A549 (cell line): ENCODE results near the gene ACP4.

Experiments used
- EHMT2 ChIP-seq: fragments of 200-600 bp; sonication (generic); IDR thresholded peaks from 2 replicates; pipeline ENCODE4 v1.6.1; 2016; ENCODE audit warnings: antibody characterized with exemption, low read depth, mild to moderate bottlenecking, moderate library complexity
- GATA3 ChIP-seq: IDR thresholded peaks from 2 replicates; pipeline ENCODE4 v1.6.1; 2012; ENCODE audit warnings: borderline replicate concordance
- HEYL ChIP-seq: fragments of 250-450 bp; sonication (Bioruptor Pico); IDR thresholded peaks from 2 replicates; pipeline ENCODE4 v1.8.0; 2021; ENCODE audit warnings: mild to moderate bottlenecking, moderate library complexity
- POLR2A ChIP-seq: IDR thresholded peaks from 2 replicates; pipeline ENCODE4 v1.6.1; 2012; ENCODE audit warnings: mild to moderate bottlenecking, low read length
- TF ChIP-seq, protein P1 (sequence below): fragments of >200 bp; sonication (Bioruptor Twin); formaldehyde crosslinking; IDR thresholded peaks from 3 replicates; pipeline ENCODE4 v1.5.1; 2016
- TF ChIP-seq, protein P2 (sequence below): IDR thresholded peaks from 2 replicates; pipeline ENCODE4 v1.6.1; 2012
- TF ChIP-seq, protein P3 (sequence below): fragments of 250-450 bp; sonication (Bioruptor Pico); IDR thresholded peaks from 2 replicates; pipeline ENCODE4 v1.5.0; 2020; ENCODE audit warnings: low read depth, mild to moderate bottlenecking, moderate library complexity

DNA sequence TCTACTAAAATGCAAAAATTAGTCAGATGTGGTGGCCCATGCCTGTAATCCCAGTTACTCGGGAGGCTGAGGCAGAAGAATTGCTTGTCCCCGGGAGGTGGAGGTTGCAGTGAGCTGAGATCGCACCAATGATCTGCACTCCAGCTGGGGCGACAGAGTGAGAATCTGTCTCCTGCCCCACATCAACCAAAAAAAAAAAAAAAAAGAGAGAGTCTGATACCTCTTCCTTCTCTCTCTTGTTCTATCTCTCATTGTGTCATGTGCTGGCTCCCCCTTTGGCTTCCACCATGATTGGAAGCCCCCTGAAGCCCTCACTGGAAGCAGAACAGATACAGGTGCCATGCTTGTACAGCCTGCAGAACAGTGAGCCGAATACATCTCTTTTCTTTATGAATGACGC, 46.7 kb upstream of the ACP4 start:
- TF ChIP-seq, protein P1, sequence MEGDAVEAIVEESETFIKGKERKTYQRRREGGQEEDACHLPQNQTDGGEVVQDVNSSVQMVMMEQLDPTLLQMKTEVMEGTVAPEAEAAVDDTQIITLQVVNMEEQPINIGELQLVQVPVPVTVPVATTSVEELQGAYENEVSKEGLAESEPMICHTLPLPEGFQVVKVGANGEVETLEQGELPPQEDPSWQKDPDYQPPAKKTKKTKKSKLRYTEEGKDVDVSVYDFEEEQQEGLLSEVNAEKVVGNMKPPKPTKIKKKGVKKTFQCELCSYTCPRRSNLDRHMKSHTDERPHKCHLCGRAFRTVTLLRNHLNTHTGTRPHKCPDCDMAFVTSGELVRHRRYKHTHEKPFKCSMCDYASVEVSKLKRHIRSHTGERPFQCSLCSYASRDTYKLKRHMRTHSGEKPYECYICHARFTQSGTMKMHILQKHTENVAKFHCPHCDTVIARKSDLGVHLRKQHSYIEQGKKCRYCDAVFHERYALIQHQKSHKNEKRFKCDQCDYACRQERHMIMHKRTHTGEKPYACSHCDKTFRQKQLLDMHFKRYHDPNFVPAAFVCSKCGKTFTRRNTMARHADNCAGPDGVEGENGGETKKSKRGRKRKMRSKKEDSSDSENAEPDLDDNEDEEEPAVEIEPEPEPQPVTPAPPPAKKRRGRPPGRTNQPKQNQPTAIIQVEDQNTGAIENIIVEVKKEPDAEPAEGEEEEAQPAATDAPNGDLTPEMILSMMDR = no peak
- TF ChIP-seq HEYL (CRISPR knock-in tag) (no peak), POLR2A (no peak), EHMT2 (no peak), GATA3 (no peak)
- TF ChIP-seq, protein P2, sequence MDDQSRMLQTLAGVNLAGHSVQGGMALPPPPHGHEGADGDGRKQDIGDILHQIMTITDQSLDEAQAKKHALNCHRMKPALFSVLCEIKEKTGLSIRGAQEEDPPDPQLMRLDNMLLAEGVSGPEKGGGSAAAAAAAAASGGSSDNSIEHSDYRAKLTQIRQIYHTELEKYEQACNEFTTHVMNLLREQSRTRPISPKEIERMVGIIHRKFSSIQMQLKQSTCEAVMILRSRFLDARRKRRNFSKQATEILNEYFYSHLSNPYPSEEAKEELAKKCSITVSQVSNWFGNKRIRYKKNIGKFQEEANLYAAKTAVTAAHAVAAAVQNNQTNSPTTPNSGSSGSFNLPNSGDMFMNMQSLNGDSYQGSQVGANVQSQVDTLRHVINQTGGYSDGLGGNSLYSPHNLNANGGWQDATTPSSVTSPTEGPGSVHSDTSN = no peak
- TF ChIP-seq, protein P3, sequence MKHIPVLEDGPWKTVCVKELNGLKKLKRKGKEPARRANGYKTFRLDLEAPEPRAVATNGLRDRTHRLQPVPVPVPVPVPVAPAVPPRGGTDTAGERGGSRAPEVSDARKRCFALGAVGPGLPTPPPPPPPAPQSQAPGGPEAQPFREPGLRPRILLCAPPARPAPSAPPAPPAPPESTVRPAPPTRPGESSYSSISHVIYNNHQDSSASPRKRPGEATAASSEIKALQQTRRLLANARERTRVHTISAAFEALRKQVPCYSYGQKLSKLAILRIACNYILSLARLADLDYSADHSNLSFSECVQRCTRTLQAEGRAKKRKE = no peak
